Heart left ventricle (tissue), 13 donors: Measurements from ENCODE around the gene MAPK12.

Experiments
- POLR2A ChIP-seq, 2 donors: fragments of 450-650 bp; IDR thresholded peaks; one replicate each; pipeline ENCODE4 v1.6.1; 2017; ENCODE audit warnings: antibody characterized with exemption in 2 of 2, mild to moderate bottlenecking in 2 of 2, moderate library complexity in 2 of 2
- TF ChIP-seq, protein P1 (sequence below), 12 donors: fragments of 200-600 bp; sonication (generic) in 4 of 12; IDR thresholded peaks; one replicate each; pipeline versions ENCODE4 v1.5.0 to v1.8.0; 2018 to 2022; ENCODE audit warnings: antibody characterized with exemption in 12 of 12, mild to moderate bottlenecking in 5 of 12
- donor health status: ischemic (EF 13 %, LVEDD 7.1; RV severe dilation, severe dysfunction).
- donor health status: DM: no; HTN: yes; CAD: no.
- donor health status: DM: no; HTN: no; CAD: no.
- donor health status: ischemic (EF 25% LVEDD 6.9; RV normal size, moderate dysfunction).
- donor health status: ischemic (EF 25% LVEDD 5.7; RV mildly dilated, moderate dysfunction).
- donor health status: ischemic (EF 35%, LVEDD 5.7; RV mildly dilated, moderate dysfunction).
- donor health status: nonischemic (EF 11% LVEDD 7.7; RV severe dilation, severe dysfunction).
- donor health status: DM: yes; HTN: yes; CAD: no.
- donor health status: PGD.
- donor health status: ischemic (EF 29% LVEDD 5.4; RV normal size, mild dysfunction).
- donor health status: nonischemic (EF 23%, LVEDD 6.1; RV moderate dilation, normal function).

GRCh38 chr22:50280022-50280707, 18.7 kb upstream of the MAPK12 start:
- TF ChIP-seq, protein P1, sequence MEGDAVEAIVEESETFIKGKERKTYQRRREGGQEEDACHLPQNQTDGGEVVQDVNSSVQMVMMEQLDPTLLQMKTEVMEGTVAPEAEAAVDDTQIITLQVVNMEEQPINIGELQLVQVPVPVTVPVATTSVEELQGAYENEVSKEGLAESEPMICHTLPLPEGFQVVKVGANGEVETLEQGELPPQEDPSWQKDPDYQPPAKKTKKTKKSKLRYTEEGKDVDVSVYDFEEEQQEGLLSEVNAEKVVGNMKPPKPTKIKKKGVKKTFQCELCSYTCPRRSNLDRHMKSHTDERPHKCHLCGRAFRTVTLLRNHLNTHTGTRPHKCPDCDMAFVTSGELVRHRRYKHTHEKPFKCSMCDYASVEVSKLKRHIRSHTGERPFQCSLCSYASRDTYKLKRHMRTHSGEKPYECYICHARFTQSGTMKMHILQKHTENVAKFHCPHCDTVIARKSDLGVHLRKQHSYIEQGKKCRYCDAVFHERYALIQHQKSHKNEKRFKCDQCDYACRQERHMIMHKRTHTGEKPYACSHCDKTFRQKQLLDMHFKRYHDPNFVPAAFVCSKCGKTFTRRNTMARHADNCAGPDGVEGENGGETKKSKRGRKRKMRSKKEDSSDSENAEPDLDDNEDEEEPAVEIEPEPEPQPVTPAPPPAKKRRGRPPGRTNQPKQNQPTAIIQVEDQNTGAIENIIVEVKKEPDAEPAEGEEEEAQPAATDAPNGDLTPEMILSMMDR (IDR thresholded peaks at IDR 0.05) = no peak
- no peak for TF ChIP-seq POLR2A (IDR thresholded peaks at IDR 0.05)
